KMS-11 (cell line): ENCODE results near the gene SMPD3.
A peak's percentile ranks its signal among the peaks of the same experiment; 100 is the strongest.

Source experiments
- H2AFZ ChIP-seq: fragments of 200-600 bp; sonication (generic); 2 replicates; pipeline ENCODE4 v1.6.1; 2016; ENCODE audit warnings: antibody characterized with exemption, mixed run types, low read depth
- H3K27ac ChIP-seq: fragments of 200-600 bp; sonication (generic); 2 replicates; pipeline ENCODE4 v1.6.1; 2016; ENCODE audit warnings: mild to moderate bottlenecking, mixed run types
- H3K27me3 ChIP-seq: fragments of 200-600 bp; sonication (generic); 2 replicates; pipeline ENCODE4 v1.6.1; 2017; ENCODE audit warnings: mild to moderate bottlenecking, low read depth, mixed run types, moderate library complexity; ENCODE audit not compliant: insufficient read depth
- H3K36me3 ChIP-seq: fragments of 200-600 bp; sonication (generic); 2 replicates; pipeline ENCODE4 v1.6.1; 2017; ENCODE audit warnings: mild to moderate bottlenecking, mixed run types; ENCODE audit not compliant: insufficient read depth
- H3K4me1 ChIP-seq: fragments of 200-600 bp; sonication (generic); 2 replicates; pipeline ENCODE4 v1.6.1; 2016; ENCODE audit warnings: mild to moderate bottlenecking, low read depth, mixed run types; ENCODE audit not compliant: poor library complexity, severe bottlenecking
- H3K4me2 ChIP-seq: fragments of 200-600 bp; sonication (generic); 2 replicates; pipeline ENCODE4 v1.7.0; 2016; ENCODE audit warnings: mild to moderate bottlenecking, mixed run types
- H3K4me3 ChIP-seq: fragments of 200-600 bp; sonication (generic); IDR thresholded peaks from 2 replicates; pipeline ENCODE4 v1.6.1; 2017; ENCODE audit warnings: low read depth, low read length, mixed read lengths; ENCODE audit not compliant: insufficient read depth
- H3K79me2 ChIP-seq: fragments of 200-600 bp; sonication (generic); 2 replicates; pipeline ENCODE4 v1.6.1; 2016; ENCODE audit warnings: low read depth, mixed run types; ENCODE audit not compliant: insufficient read depth
- H3K9ac ChIP-seq: fragments of 200-600 bp; sonication (generic); 2 replicates; pipeline ENCODE4 v1.6.1; 2016; ENCODE audit warnings: mild to moderate bottlenecking, mixed run types
- H4K20me1 ChIP-seq: fragments of 200-600 bp; sonication (generic); 2 replicates; pipeline ENCODE4 v1.6.1; 2016; ENCODE audit warnings: mild to moderate bottlenecking, mixed run types; ENCODE audit not compliant: insufficient read depth
- CTCF ChIP-seq: fragments of 200-600 bp; sonication (generic); conservative IDR thresholded peaks from 2 replicates; pipeline ENCODE4 v1.6.1; 2017; ENCODE audit warnings: low read depth, mild to moderate bottlenecking, antibody characterized with exemption, low read length, moderate library complexity, mixed read lengths

The SMPD3 gene

DNA sequence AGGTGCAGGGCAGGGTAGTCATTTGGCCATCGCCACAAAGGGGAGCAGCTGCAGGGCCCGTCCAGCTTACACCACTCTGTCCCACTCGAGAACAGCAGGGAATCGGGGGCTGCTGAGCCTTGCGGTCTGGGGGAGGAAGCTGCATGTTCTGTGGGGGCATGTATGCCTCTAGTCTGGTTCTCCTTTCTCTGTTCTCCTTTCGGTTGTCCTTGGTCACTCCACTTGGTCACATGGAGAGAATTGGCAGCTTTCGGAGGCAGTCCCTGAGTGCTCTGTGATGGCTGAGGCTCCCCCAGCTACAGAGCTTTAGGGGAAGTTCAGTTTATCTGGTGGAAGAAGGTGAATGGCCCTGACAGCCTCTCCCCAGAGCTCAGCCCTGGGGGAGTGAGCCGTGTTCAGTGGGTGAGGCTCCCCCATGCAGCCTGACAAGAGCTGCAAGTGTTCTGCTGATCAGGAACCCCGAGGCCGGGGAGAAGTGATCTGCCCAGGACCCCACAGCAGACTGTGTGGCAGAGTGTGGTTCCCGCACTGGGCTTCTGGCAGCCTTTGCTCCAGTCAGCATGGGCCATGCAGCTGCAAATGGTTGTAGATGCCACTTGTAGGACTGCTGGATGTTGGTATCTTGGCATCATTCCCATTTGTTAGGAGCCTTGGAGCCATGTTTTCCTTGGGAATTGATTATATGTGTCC is 22.3 kb upstream of the SMPD3 start:
- H3K4me3 ChIP-seq: no peak overlapping the region
- H2AFZ ChIP-seq: peak overlapping the region; percentile 63
- no peaks in the 10 kb centered on the region for H3K79me2 ChIP-seq
- H3K9ac ChIP-seq: peak overlapping the region; percentile 80
- H3K27me3 ChIP-seq: no peaks in the 10 kb centered on the region
- TF ChIP-seq CTCF: no peak
- H3K36me3 ChIP-seq: no peaks in the 10 kb centered on the region
- H3K4me2 ChIP-seq: peak overlapping the region; percentile 75
- H4K20me1 ChIP-seq: no peaks in the 10 kb centered on the region
- H3K27ac ChIP-seq: peak overlapping the region; percentile 98
- peaks cover 51% of the 10 kb centered on the region for H3K4me1 ChIP-seq

DNA sequence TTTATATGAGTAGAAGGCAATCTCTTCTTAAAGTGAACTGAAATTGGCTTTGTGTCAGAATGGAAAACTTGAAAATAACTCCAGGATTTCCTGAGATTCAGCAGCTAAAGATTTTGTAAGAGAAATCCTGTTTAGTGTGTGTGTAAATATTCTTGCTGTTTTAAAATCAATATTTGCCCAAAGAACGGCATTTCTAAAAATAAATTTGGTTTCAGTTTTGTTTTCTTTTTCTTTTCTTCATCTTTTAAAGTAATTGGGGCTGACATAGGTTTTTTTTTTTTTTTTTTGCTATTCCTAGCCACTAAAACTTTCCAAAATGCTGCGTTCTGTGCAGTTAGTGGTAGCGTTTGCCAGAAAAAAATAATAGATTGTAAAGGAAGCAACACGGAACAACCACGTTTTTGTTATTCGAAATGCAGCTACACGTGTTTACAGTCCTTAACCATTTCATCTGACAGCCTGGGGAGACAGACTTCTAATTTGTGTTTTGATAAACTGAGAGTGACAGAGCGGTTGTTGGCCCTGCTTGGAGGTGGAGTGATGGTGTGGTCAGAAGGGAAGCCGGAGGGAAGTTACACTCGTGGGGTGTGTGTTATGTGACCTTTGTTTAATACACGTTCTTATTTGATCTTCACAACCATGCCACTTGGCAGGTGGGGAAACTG is 21.6 kb upstream of the SMPD3 start:
- Histone ChIP-seq H3K9ac (peak overlapping the region; percentile 80), H3K27ac (peak overlapping the region; percentile 98), H3K4me1 (peaks cover 51% of the 10 kb centered on the region), H3K4me2 (peak overlapping the region; percentile 75), H3K36me3 (no peaks in the 10 kb centered on the region), H4K20me1 (no peaks in the 10 kb centered on the region), H3K27me3 (no peaks in the 10 kb centered on the region), H2AFZ (peak overlapping the region; percentile 63), H3K4me3 (no peak overlapping the region), H3K79me2 (no peaks in the 10 kb centered on the region)
- TF ChIP-seq CTCF: no peak

DNA sequence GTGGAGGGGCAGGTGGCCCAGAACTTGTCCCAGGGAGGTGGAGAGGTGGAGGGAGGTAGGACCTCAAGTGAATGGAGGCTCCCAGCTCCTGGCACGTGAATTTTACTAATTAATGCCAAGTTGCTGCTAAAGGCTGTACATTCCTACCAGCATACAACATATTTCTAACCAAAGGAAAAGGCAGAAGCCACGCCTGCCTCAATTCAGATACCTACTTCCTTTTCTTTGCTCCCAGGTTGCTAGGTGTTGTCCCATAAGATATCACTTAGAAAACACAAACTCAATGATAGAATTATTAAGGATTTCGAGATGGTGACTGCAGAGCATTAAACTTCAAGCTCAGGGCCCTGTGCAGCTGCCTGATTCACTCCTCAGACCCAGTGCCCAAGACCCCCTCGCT is 20.5 kb upstream of the SMPD3 start:
- H3K4me2 ChIP-seq: peak overlapping the region; percentile 75

DNA sequence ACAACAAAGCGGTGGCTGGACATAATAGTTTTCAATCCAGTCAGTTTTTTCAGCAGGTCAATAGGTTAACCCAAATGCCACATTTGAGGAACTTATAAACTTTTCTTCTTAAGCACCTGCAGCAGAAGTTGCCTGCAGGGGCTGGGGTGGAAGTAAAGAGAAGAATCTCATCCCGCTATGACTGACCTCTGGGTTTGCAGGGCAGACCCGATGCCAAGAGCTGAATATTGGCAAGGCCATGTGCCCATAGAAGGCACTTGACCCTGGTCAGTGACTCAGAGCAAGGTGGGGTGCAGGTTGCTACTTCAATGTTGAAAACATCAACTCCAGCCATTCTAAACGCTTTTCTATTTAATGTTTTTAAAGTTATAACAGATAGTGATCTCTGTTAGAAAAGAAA is 17.9 kb upstream of the SMPD3 start:
- Histone ChIP-seq H3K27ac (no peak overlapping the region), H3K4me2 (no peak overlapping the region), H3K4me1 (peaks cover 40% of the 10 kb centered on the region), H3K27me3 (no peaks in the 10 kb centered on the region), H3K79me2 (no peaks in the 10 kb centered on the region), H3K36me3 (no peaks in the 10 kb centered on the region), H4K20me1 (no peaks in the 10 kb centered on the region), H2AFZ (no peak overlapping the region), H3K4me3 (no peak overlapping the region), H3K9ac (no peak overlapping the region)
- TF ChIP-seq CTCF: no peak

More for the DNA sequence above, 20.5 kb upstream of the SMPD3 start:
- H3K4me3 ChIP-seq: no peak overlapping the region
- peak overlapping the region; percentile 80; the same call in 1 of the 2 replicates for H3K9ac ChIP-seq
- peak overlapping the region; percentile 98 for H3K27ac ChIP-seq
- H3K36me3 ChIP-seq: no peaks in the 10 kb centered on the region
- peaks cover 51% of the 10 kb centered on the region for H3K4me1 ChIP-seq
- no peaks in the 10 kb centered on the region for H4K20me1 ChIP-seq
- H2AFZ ChIP-seq: peak overlapping the region; percentile 63
- no peaks in the 10 kb centered on the region for H3K27me3 ChIP-seq
- TF ChIP-seq CTCF: no peak
- no peaks in the 10 kb centered on the region for H3K79me2 ChIP-seq
